ENCODE measurements around the gene KIRREL3. TPM values are rescaled to one million over a fixed set of nuclear protein-coding genes. Genes with fewer than 3 reads are reported as not detected.

KIRREL3 gene
- total and polyA plus RNA-seq, 2 of the 8 experiments (the other 6 are each of a cell fraction or from before 2014, with no cell fraction given): 0.29 to 0.32 TPM

- TF ChIP-seq, protein P1, sequence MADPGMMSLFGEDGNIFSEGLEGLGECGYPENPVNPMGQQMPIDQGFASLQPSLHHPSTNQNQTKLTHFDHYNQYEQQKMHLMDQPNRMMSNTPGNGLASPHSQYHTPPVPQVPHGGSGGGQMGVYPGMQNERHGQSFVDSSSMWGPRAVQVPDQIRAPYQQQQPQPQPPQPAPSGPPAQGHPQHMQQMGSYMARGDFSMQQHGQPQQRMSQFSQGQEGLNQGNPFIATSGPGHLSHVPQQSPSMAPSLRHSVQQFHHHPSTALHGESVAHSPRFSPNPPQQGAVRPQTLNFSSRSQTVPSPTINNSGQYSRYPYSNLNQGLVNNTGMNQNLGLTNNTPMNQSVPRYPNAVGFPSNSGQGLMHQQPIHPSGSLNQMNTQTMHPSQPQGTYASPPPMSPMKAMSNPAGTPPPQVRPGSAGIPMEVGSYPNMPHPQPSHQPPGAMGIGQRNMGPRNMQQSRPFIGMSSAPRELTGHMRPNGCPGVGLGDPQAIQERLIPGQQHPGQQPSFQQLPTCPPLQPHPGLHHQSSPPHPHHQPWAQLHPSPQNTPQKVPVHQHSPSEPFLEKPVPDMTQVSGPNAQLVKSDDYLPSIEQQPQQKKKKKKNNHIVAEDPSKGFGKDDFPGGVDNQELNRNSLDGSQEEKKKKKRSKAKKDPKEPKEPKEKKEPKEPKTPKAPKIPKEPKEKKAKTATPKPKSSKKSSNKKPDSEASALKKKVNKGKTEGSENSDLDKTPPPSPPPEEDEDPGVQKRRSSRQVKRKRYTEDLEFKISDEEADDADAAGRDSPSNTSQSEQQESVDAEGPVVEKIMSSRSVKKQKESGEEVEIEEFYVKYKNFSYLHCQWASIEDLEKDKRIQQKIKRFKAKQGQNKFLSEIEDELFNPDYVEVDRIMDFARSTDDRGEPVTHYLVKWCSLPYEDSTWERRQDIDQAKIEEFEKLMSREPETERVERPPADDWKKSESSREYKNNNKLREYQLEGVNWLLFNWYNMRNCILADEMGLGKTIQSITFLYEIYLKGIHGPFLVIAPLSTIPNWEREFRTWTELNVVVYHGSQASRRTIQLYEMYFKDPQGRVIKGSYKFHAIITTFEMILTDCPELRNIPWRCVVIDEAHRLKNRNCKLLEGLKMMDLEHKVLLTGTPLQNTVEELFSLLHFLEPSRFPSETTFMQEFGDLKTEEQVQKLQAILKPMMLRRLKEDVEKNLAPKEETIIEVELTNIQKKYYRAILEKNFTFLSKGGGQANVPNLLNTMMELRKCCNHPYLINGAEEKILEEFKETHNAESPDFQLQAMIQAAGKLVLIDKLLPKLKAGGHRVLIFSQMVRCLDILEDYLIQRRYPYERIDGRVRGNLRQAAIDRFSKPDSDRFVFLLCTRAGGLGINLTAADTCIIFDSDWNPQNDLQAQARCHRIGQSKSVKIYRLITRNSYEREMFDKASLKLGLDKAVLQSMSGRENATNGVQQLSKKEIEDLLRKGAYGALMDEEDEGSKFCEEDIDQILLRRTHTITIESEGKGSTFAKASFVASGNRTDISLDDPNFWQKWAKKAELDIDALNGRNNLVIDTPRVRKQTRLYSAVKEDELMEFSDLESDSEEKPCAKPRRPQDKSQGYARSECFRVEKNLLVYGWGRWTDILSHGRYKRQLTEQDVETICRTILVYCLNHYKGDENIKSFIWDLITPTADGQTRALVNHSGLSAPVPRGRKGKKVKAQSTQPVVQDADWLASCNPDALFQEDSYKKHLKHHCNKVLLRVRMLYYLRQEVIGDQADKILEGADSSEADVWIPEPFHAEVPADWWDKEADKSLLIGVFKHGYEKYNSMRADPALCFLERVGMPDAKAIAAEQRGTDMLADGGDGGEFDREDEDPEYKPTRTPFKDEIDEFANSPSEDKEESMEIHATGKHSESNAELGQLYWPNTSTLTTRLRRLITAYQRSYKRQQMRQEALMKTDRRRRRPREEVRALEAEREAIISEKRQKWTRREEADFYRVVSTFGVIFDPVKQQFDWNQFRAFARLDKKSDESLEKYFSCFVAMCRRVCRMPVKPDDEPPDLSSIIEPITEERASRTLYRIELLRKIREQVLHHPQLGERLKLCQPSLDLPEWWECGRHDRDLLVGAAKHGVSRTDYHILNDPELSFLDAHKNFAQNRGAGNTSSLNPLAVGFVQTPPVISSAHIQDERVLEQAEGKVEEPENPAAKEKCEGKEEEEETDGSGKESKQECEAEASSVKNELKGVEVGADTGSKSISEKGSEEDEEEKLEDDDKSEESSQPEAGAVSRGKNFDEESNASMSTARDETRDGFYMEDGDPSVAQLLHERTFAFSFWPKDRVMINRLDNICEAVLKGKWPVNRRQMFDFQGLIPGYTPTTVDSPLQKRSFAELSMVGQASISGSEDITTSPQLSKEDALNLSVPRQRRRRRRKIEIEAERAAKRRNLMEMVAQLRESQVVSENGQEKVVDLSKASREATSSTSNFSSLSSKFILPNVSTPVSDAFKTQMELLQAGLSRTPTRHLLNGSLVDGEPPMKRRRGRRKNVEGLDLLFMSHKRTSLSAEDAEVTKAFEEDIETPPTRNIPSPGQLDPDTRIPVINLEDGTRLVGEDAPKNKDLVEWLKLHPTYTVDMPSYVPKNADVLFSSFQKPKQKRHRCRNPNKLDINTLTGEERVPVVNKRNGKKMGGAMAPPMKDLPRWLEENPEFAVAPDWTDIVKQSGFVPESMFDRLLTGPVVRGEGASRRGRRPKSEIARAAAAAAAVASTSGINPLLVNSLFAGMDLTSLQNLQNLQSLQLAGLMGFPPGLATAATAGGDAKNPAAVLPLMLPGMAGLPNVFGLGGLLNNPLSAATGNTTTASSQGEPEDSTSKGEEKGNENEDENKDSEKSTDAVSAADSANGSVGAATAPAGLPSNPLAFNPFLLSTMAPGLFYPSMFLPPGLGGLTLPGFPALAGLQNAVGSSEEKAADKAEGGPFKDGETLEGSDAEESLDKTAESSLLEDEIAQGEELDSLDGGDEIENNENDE (IDR thresholded peaks at IDR 0.05; ENCODE audit: insufficient replicate concordance, low read length): no peak
- TF ChIP-seq, protein P2, sequence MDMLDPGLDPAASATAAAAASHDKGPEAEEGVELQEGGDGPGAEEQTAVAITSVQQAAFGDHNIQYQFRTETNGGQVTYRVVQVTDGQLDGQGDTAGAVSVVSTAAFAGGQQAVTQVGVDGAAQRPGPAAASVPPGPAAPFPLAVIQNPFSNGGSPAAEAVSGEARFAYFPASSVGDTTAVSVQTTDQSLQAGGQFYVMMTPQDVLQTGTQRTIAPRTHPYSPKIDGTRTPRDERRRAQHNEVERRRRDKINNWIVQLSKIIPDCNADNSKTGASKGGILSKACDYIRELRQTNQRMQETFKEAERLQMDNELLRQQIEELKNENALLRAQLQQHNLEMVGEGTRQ (IDR thresholded peaks at IDR 0.05; ENCODE audit: low read length): no peak
- TF ChIP-seq SIN3A (conservative IDR thresholded peaks at IDR 0.05 in 1 of 2, IDR thresholded peaks at IDR 0.05 in 1 of 2; ENCODE audit: low read depth in 1 of 2, low read length in 2 of 2): no peak
- no peak for TF ChIP-seq TEAD4 (IDR thresholded peaks at IDR 0.05; ENCODE audit: low read depth, low read length)
- TF ChIP-seq TBP (IDR thresholded peaks at IDR 0.05; ENCODE audit: low read depth, low read length): no peak
- TF ChIP-seq HDAC6 (IDR thresholded peaks at IDR 0.05; ENCODE audit: low read depth, low read length): no peak
- no peak for TF ChIP-seq JUND (IDR thresholded peaks at IDR 0.05; ENCODE audit: low read length)
- TF ChIP-seq RAD21 (IDR thresholded peaks at IDR 0.05 in 1 of 2, conservative IDR thresholded peaks at IDR 0.05 in 1 of 2; ENCODE audit: low read depth in 2 of 2, low read length in 2 of 2): no peak
- no peak for TF ChIP-seq KDM1A (IDR thresholded peaks at IDR 0.05; ENCODE audit: borderline replicate concordance, low read length)
Measured at GRCh38 chr11:126591966-126592489, 408.5 kb downstream of the KIRREL3 start (continued).

Measured in H1 (cell line).